Measurements from ENCODE around the gene KLK14. TPM values are rescaled to one million over a fixed set of nuclear protein-coding genes. Genes with fewer than 3 reads are reported as not detected.

Gene KLK14
- polyA plus RNA-seq, 2 of the 4 experiments (the other 2 are of a cell fraction): 0.14 to 0.44 TPM

DNA sequence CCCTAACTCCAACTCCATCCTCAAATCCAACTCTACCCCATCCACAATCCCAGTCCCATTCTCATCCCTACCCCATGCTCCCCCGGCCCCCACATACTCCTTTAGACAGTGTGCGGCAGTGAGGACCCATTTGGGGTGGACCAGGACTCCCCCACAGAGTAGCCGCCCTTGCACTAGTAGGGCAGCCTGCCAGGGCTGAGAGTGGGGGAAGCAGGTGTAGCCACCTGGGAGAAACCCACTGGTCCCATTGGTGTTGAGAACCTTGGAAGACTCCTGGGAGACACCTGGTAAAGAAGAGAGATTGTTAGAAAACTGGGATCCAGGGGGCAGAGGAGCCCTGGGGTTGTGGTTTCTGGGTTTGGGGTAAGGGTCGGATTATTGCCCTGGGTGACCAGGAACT is 22.4 kb downstream of the KLK14 start:
- POLR2A ChIA-PET: no interaction called here
- CTCF ChIA-PET: no interaction called here
- 45% methylated on average over 4 of the region's 4 CpGs for WGBS (ENCODE audit: missing lambda C conversion rate)
- H3K4me3 ChIP-seq: no peak overlapping the region
- H3K4me1 ChIP-seq: peaks cover 4% of the 10 kb centered on the region; the same call in 1 of the 3 replicates
- ATAC-seq: no peak
- TF ChIP-seq BHLHE40 (IDR thresholded peaks at IDR 0.05; ENCODE audit: low read depth, low read length): no peak
- no peak for TF ChIP-seq POLR2AphosphoS2 (conservative IDR thresholded peaks at IDR 0.05; ENCODE audit: low read length)
- TF ChIP-seq, protein P1, sequence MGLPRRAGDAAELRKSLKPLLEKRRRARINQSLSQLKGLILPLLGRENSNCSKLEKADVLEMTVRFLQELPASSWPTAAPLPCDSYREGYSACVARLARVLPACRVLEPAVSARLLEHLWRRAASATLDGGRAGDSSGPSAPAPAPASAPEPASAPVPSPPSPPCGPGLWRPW (IDR thresholded peaks at IDR 0.05): no peak
- no peak for TF ChIP-seq GATA3 (IDR thresholded peaks at IDR 0.05; ENCODE audit: borderline replicate concordance)
- no peak for TF ChIP-seq POLR2A (IDR thresholded peaks at IDR 0.05; ENCODE audit: low read length)
- TF ChIP-seq MAFK (IDR thresholded peaks at IDR 0.05; ENCODE audit: partially characterized antibody): no peak
- no peak for TF ChIP-seq CHD2 (IDR thresholded peaks at IDR 0.05; ENCODE audit: low read length, partially characterized antibody)
- TF ChIP-seq FOXS1 (CRISPR knock-in tag; IDR thresholded peaks at IDR 0.05): no peak
- no peak for TF ChIP-seq JUNB (IDR thresholded peaks at IDR 0.05)
- no peak for TF ChIP-seq HOXB5 (CRISPR knock-in tag; IDR thresholded peaks at IDR 0.05)
- TF ChIP-seq CBX8 (IDR thresholded peaks at IDR 0.05): no peak
- TF ChIP-seq, protein P2, sequence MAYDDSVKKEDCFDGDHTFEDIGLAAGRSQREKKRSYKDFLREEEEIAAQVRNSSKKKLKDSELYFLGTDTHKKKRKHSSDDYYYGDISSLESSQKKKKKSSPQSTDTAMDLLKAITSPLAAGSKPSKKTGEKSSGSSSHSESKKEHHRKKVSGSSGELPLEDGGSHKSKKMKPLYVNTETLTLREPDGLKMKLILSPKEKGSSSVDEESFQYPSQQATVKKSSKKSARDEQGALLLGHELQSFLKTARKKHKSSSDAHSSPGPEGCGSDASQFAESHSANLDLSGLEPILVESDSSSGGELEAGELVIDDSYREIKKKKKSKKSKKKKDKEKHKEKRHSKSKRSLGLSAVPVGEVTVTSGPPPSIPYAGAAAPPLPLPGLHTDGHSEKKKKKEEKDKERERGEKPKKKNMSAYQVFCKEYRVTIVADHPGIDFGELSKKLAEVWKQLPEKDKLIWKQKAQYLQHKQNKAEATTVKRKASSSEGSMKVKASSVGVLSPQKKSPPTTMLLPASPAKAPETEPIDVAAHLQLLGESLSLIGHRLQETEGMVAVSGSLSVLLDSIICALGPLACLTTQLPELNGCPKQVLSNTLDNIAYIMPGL (CRISPR knock-in tag; IDR thresholded peaks at IDR 0.05; ENCODE audit: borderline replicate concordance): no peak
- no peak for TF ChIP-seq ZNF302 (CRISPR knock-in tag; IDR thresholded peaks at IDR 0.05)
- TF ChIP-seq, protein P3, sequence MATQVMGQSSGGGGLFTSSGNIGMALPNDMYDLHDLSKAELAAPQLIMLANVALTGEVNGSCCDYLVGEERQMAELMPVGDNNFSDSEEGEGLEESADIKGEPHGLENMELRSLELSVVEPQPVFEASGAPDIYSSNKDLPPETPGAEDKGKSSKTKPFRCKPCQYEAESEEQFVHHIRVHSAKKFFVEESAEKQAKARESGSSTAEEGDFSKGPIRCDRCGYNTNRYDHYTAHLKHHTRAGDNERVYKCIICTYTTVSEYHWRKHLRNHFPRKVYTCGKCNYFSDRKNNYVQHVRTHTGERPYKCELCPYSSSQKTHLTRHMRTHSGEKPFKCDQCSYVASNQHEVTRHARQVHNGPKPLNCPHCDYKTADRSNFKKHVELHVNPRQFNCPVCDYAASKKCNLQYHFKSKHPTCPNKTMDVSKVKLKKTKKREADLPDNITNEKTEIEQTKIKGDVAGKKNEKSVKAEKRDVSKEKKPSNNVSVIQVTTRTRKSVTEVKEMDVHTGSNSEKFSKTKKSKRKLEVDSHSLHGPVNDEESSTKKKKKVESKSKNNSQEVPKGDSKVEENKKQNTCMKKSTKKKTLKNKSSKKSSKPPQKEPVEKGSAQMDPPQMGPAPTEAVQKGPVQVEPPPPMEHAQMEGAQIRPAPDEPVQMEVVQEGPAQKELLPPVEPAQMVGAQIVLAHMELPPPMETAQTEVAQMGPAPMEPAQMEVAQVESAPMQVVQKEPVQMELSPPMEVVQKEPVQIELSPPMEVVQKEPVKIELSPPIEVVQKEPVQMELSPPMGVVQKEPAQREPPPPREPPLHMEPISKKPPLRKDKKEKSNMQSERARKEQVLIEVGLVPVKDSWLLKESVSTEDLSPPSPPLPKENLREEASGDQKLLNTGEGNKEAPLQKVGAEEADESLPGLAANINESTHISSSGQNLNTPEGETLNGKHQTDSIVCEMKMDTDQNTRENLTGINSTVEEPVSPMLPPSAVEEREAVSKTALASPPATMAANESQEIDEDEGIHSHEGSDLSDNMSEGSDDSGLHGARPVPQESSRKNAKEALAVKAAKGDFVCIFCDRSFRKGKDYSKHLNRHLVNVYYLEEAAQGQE (IDR thresholded peaks at IDR 0.05): no peak
- no peak for TF ChIP-seq RARB (CRISPR knock-in tag; IDR thresholded peaks at IDR 0.05)
- no peak for TF ChIP-seq ESRRA (IDR thresholded peaks at IDR 0.05; ENCODE audit: borderline replicate concordance, low read length)
- no peak for TF ChIP-seq EHF (CRISPR knock-in tag; IDR thresholded peaks at IDR 0.05)
- no peak for TF ChIP-seq RNF2 (IDR thresholded peaks at IDR 0.05; ENCODE audit: borderline replicate concordance, low read depth)
- no peak for TF ChIP-seq EP300 (IDR thresholded peaks at IDR 0.05)
- no peak for TF ChIP-seq NR3C1 (IDR thresholded peaks at IDR 0.05)
- no peak for FAIRE-seq
- H3K27ac ChIP-seq: no peak overlapping the region
- no peak for DNase-seq (ENCODE audit: low read depth in 1 of 2, low spot score in 1 of 2)
- no peak overlapping the region for H3K4me2 ChIP-seq
- H3K9me3 ChIP-seq: peaks cover 3% of the 10 kb centered on the region; the same call in 1 of the 3 replicates

DNA sequence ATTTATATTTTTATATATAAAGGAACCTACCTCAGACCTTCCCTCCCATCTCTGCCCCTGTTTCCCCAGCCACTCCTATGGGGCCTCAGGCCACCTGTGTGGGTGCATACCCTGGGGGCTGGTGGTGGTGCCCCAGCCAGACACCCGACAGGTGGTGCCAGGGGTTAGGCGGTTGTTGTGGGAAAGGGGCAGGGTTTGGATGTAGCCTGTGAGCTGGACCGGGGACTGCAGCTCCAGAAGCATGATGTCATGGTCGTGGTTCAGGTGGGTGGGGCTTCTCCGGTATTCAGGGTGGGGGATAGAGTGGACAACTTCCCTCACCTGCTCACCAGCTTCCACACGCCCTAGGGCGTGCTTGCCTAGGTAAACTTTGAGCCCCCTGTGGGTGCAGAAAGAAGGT is 23.0 kb downstream of the KLK14 start:
- ATAC-seq: no peak
- no peak for DNase-seq (ENCODE audit: low read depth in 1 of 2, low spot score in 1 of 2)
- Histone ChIP-seq H3K9me3 (peaks cover 3% of the 10 kb centered on the region; the same call in 1 of the 3 replicates), H3K27ac (no peak overlapping the region), H3K4me1 (peaks cover 3% of the 10 kb centered on the region; the same call in 1 of the 3 replicates), H3K4me3 (no peak overlapping the region), H3K4me2 (no peak overlapping the region)
- FAIRE-seq: no peak
- 2% methylated on average over 7 of the region's 7 CpGs for whole genome bisulfite sequencing (ENCODE audit: missing lambda C conversion rate)
- TF ChIP-seq NPAS2 (CRISPR knock-in tag; IDR thresholded peaks at IDR 0.05; ENCODE audit: borderline replicate concordance) (no peak), POLR2A (IDR thresholded peaks at IDR 0.05; ENCODE audit: low read length) (no peak), SREBF2 (IDR thresholded peaks at IDR 0.05) (no peak), NFE2L2 (conservative IDR thresholded peaks at IDR 0.05; ENCODE audit: low read length) (no peak), ZSCAN20 (CRISPR knock-in tag; IDR thresholded peaks at IDR 0.05) (no peak), SMC3 (IDR thresholded peaks at IDR 0.05) (no peak), HDAC2 (IDR thresholded peaks at IDR 0.05) (no peak), RFX5 (IDR thresholded peaks at IDR 0.05) (no peak), EP300 (IDR thresholded peaks at IDR 0.05) (no peak)
- ChIA-PET POLR2A (no interaction called here), CTCF (no interaction called here)

All from A549 (cell line).